Stomach (tissue), 9 donors: ENCODE measurements around the gene ACTN3. TPM values are rescaled to one million over a fixed set of nuclear protein-coding genes. Genes with fewer than 3 reads are reported as not detected.
A peak's percentile ranks its signal among the peaks of the same experiment; 100 is the strongest.

Source experiments
- DNase-seq, 2 donors: peaks; one replicate each; pipeline versions ENCODE4 v3.0.0 to v3.0.0-alpha.2; 2013 to 2019
- H3K27ac ChIP-seq, 5 donors: fragments of 200-600 bp in 4 of 5; sonication (generic) in 4 of 5; one replicate each; pipeline ENCODE4 v1.5.1; 2013 to 2019; ENCODE audit warnings: mild to moderate bottlenecking in 1 of 5, moderate library complexity in 1 of 5
- H3K27me3 ChIP-seq, 3 donors: fragments of 200-600 bp; sonication (generic); one replicate each; pipeline ENCODE4 v1.5.1; 2017 to 2019; ENCODE audit warnings: mixed run types in 1 of 3
- H3K36me3 ChIP-seq, 4 donors: fragments of 200-600 bp; sonication (generic); 1 replicate in 3 of 4; 2 replicates in 1 of 4; pipeline ENCODE4 v1.5.1; 2016 to 2019
- H3K4me1 ChIP-seq, 4 donors: fragments of 200-600 bp; sonication (generic); one replicate each; pipeline ENCODE4 v1.5.1; 2016 to 2019
- H3K4me3 ChIP-seq, 4 donors: fragments of 200-600 bp; sonication (generic) in 3 of 4; one replicate each; pipeline ENCODE4 v1.5.1; 2016 to 2019; ENCODE audit warnings: mild to moderate bottlenecking in 1 of 4
- H3K9me3 ChIP-seq, 4 donors: fragments of 200-600 bp; sonication (generic); one replicate each; pipeline ENCODE4 v1.5.1; 2016 to 2019
- CTCF ChIP-seq, 7 experiments: fragments of 450-650 bp in 4 of 7; fragments of 200-600 bp in 3 of 7; sonication (generic) in 3 of 7; IDR thresholded peaks; one replicate each; pipeline ENCODE4 v1.5.1; 2016 to 2019; ENCODE audit warnings: antibody characterized with exemption in 7 of 7, control low read depth in 2 of 7, mild to moderate bottlenecking in 1 of 7
- EP300 ChIP-seq: sonication (generic); formaldehyde crosslinking; IDR thresholded peaks from one replicate; pipeline ENCODE4 v1.6.1; 2017; ENCODE audit warnings: antibody characterized with exemption
- POLR2A ChIP-seq, 4 donors: fragments of 450-650 bp; IDR thresholded peaks; one replicate each; pipeline ENCODE4 v1.6.1; 2016; ENCODE audit warnings: antibody characterized with exemption in 4 of 4, control low read depth in 2 of 4, mild to moderate bottlenecking in 1 of 4, moderate library complexity in 1 of 4
- POLR2AphosphoS5 ChIP-seq, 3 donors: sonication (generic); formaldehyde crosslinking; IDR thresholded peaks; one replicate each; pipeline ENCODE4 v1.6.1; 2016; ENCODE audit warnings: antibody characterized with exemption in 3 of 3
- WGBS, 5 donors: extraction: QIAGEN DNeasy Blood & Tissue Kit in 3 of 5; methylation state at CpG; one replicate each; pipeline versions ENCODE4 v1.1.5 to v1.1.7; 2013 to 2018; 5-methylcytosine and 5-hydroxymethylcytosine counted together
- intact Hi-C: fragments of 100-400 bp; cut with DNase I; formaldehyde crosslinking; loops from one replicate; pipeline ENCODE4 v1.15.1; 2023; ENCODE audit warnings: low total_unique reads
- polyA plus RNA-seq, 3 donors: library from polyadenylated mRNA; stranded (reverse); fragments of 200-250 nt; gene quantifications; one replicate each; pipeline ENCODE4 v1.2.3, GENCODE V29; 2013
- total RNA-seq, 5 donors: library from RNA; depleted of rRNA; stranded (reverse); fragments of >200 nt; gene quantifications; one replicate each; pipeline versions ENCODE4 v1.1.0 to v1.2.3, GENCODE V29; 2014 to 2016
- donor health status: healthy with polysubstance abuse.
- donor health status: Bipolar disorder and iron deficiency.
- donor health status: healthy.

The ACTN3 gene
- total and polyA plus RNA-seq, 8 donors: 0.03 to 0.92 TPM; not detected in 6

GRCh38 chr11:66561178-66561974 lies 14.7 kb downstream of the ACTN3 start:
- Histone ChIP-seq H3K4me1 (peaks cover 9 to 12% (median 11%) of the 10 kb centered on the region in 4 donors), H3K9me3 (no peaks in the 10 kb centered on the region), H3K27ac (no peak overlapping the region), H3K4me3 (no peak overlapping the region), H3K27me3 (peaks cover 0 to 22% (median 18%) of the 10 kb centered on the region in 3 donors), H3K36me3 (peaks cover 0 to 40% (median 22%) of the 10 kb centered on the region in 4 donors)
- peak in 1 of 2 donors; percentile 12 for DNase-seq
- intact Hi-C loops: no loop called here
- WGBS, 5 donors: 68 to 78% (median 77%) methylated on average over 13 to 14 of the region's 14 CpGs
- no peak for TF ChIP-seq CTCF (IDR thresholded peaks at IDR 0.05)
- no peak for TF ChIP-seq EP300
- no peak for TF ChIP-seq POLR2A (IDR thresholded peaks at IDR 0.05)
- no peak for TF ChIP-seq POLR2AphosphoS5 (IDR thresholded peaks at IDR 0.05)

- no peak overlapping the region for H3K4me3 ChIP-seq
- H3K36me3 ChIP-seq: peaks cover 0 to 46% (median 22%) of the 10 kb centered on the region in 4 donors
- intact Hi-C loops: no loop called here
- H3K4me1 ChIP-seq: peaks cover 9 to 12% (median 11%) of the 10 kb centered on the region in 4 donors
- no peak for TF ChIP-seq EP300
- no peak for TF ChIP-seq POLR2AphosphoS5 (IDR thresholded peaks at IDR 0.05)
- TF ChIP-seq CTCF (IDR thresholded peaks at IDR 0.05): no peak
- no peak for TF ChIP-seq POLR2A (IDR thresholded peaks at IDR 0.05)
- WGBS, 5 donors: 82 to 90% (median 87%) methylated on average over 8 to 9 of the region's 9 CpGs
- H3K27ac ChIP-seq: no peak overlapping the region
- peaks cover 0 to 22% (median 18%) of the 10 kb centered on the region in 3 donors for H3K27me3 ChIP-seq
- DNase-seq: no peak
- no peaks in the 10 kb centered on the region for H3K9me3 ChIP-seq
Measured at GRCh38 chr11:66561975-66562248, 15.2 kb downstream of the ACTN3 start.

GRCh38 chr11:66562275-66562674 lies 15.6 kb downstream of the ACTN3 start:
- Histone ChIP-seq H3K27ac (no peak overlapping the region), H3K4me3 (no peak overlapping the region), H3K27me3 (peaks cover 0 to 19% (median 15%) of the 10 kb centered on the region in 3 donors), H3K9me3 (no peaks in the 10 kb centered on the region), H3K4me1 (peaks cover 9 to 14% (median 14%) of the 10 kb centered on the region in 4 donors), H3K36me3 (peaks cover 0 to 47% (median 22%) of the 10 kb centered on the region in 4 donors)
- intact Hi-C loops: no loop called here
- DNase-seq: no peak
- WGBS, 5 donors: 56 to 85% (median 70%) methylated on average over 2 of the region's 2 CpGs
- TF ChIP-seq POLR2AphosphoS5 (IDR thresholded peaks at IDR 0.05) (no peak), CTCF (IDR thresholded peaks at IDR 0.05) (no peak), POLR2A (IDR thresholded peaks at IDR 0.05) (no peak), EP300 (no peak)

- H3K4me1 ChIP-seq: peaks cover 15 to 22% (median 21%) of the 10 kb centered on the region in 4 donors
- WGBS, 5 donors: 86 to 94% (median 91%) methylated on average over 11 to 20 of the region's 20 CpGs
- H3K27ac ChIP-seq: no peak overlapping the region
- intact Hi-C loops: no loop called here
- H3K27me3 ChIP-seq: peaks cover 0 to 14% (median 9%) of the 10 kb centered on the region in 3 donors
- H3K9me3 ChIP-seq: no peaks in the 10 kb centered on the region
- H3K36me3 ChIP-seq: peaks cover 0 to 47% (median 22%) of the 10 kb centered on the region in 4 donors
- peak in 1 of 2 donors; percentile 1 for DNase-seq
- no peak for TF ChIP-seq CTCF (IDR thresholded peaks at IDR 0.05)
- TF ChIP-seq POLR2AphosphoS5 (IDR thresholded peaks at IDR 0.05): no peak
- TF ChIP-seq EP300: no peak
- no peak for TF ChIP-seq POLR2A (IDR thresholded peaks at IDR 0.05)
- H3K4me3 ChIP-seq: no peak overlapping the region
Measured at GRCh38 chr11:66562907-66563583, 16.3 kb downstream of the ACTN3 start.
